NCI-H345 treated with DMSO at 0.1 percent for 48 hours (cell line): ENCODE results near the gene PRKX.
A peak's percentile ranks its signal among the peaks of the same experiment; 100 is the strongest.
"Not testable (repeated sequence)": the region's sequence is repeated elsewhere in the genome, so short reads cannot be mapped to it uniquely, and the experiment has no call there.

Experiments
- DNase-seq: peaks from one replicate; lab custom pipeline; 2025; ENCODE audit not compliant: unreplicated experiment; lab: John Stamatoyannopoulos, UW

Gene PRKX

DNA sequence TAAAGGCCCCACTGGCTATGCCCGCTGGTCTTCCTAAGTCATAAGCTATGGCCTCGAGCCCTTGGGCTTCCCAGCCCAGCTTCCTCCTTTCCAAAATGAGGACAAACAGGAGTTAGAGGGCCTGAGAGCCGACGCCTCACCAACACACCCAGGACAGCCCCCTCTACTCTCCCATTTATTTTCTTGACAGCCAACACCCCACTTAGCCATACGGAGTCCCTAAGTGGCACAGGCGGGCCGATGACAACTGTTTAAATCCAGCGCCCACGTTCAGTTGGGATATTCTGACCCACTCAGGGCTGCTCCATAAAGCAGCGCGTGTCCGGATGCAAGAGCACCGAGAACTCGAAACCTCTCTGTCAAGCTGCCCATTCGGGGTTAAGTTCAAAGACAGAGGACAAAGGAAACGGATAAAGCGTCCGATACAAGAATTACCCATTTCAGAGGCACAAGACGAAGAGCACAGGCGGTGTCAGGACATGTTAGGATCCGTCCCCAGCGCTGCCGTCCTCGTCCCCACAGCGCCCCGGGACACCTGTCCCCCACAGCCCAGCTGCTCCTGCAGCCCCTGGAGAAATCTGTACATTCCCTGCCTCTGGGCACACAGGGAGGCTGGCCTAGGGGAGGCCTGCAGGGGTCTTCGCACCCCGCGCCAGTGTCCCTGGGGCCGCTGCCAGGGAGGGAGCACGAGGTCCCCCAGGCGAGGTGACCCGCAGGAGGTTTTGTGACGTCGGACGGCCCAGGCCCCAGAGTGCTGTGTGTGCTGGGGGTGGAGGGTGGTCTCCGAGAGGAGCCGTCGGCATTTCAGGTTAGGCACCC, 1.2 kb downstream of the PRKX start:
- no peak for DNase-seq

DNA sequence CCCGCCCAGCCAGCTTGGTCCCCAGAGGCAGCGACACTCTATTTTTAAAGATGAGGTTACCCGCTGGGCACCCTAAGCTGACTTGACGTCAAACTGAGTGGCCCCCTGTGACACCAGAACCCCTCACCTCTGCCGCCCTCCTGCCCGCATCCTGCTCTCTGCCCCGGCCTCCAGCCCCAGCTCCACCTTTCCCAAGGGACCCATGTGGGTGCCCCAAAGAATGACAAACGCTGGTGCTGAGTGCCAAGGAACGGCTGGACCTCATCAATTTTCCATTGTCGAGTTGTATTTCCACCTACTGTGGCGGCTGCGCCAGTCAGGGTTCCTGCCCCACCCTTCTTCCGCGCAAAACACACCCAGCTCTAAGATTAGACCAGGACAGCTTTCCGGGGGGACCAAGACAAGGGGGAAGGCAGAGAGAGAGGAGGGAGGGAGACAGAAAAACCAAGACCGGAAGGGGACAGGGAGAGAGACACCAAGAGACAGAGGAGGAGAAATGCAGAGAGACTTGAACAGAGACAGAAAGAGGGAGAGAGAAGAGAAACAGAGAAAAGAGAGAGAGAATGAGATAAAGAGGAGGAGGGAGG, 2.0 kb downstream of the PRKX start:
- no peak for DNase-seq

DNA sequence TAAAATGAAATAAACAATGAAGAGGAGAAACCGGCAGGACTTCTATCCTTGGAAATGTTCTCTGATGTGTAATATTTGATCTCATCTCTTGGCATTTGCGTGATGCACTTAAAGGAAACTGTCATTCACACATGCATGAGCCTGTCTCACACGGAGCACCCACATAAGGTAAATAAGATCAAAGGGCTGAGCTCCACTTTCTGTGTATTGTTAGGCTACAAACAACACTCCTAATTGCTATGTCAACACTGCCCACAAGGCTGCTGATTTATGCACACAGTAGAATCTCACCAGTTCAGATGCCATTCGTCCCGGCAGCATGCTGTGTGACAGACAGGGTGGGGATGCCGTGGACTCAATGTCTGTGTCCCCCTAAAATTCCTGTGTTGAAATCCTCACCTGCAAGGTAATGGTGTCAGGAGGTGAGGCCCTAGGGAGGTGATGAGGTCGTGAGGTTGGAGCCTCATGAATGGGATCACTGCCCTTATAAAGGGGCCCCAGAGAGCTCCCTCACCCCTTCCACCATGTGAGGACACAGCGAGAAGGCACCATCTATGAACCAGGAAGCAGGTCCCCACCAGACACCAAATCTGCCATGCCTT, 5.7 kb downstream of the PRKX start:
- not testable (repeated sequence) for DNase-seq

DNA sequence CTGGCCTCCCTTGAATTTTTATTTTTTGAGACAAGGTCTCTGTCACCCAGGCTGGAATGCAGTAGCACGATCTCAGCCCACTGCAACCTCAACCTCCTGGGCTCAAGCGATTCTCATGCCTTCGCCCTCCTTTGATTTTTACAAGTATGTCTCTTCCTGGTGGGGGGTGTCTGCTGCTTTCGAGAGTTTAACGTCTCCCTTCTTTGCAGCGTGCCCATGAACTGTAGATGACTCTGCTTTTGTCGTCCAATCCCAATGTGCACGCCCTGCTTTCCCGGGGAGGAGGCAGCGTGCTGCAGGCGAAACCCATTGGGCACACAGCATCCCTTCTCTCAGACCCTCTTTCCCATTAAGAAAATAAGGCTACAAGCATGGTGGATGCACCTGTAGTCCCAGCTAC, 7.0 kb downstream of the PRKX start:
- DNase-seq, result no peak

DNA sequence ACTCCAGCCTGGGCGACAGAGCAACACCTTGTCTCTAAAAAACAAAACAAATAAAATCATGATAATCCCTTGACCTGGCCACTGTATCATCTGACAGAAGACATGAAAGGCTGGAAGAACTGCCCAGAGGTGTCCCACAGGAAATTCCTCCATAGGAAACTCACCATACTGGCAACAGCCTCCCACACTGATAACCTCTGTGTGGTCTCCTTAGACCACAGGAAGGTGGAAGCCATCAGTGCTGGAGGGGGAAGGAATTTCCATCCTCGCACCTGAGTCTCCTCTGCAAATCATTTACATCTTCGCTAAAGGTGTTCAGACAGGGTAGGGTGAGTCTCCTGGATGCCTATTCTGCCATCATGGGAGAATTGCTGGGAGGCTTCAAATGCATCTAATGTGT, 10.2 kb downstream of the PRKX start:
- not testable (repeated sequence) for DNase-seq

DNA sequence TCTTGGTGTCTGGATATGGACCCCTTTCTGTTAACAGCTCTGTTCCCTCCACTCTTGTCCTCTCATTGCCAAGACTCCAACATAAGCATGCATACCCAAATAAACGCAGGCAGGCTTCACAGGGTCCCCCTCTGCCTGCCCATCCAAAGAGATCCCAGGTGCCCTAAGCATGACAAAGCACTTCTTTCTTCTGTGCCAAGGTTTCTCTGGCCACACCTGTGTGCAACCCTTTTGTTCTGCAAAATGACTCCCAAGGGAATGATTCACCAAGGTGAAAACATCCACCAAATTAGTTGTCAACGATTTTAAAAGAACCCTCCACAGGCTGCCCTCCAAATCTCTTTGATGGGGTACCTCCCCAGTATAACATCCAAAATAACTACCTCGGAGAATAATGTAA, 11.4 kb downstream of the PRKX start:
- DNase-seq, result not testable (repeated sequence)

DNA sequence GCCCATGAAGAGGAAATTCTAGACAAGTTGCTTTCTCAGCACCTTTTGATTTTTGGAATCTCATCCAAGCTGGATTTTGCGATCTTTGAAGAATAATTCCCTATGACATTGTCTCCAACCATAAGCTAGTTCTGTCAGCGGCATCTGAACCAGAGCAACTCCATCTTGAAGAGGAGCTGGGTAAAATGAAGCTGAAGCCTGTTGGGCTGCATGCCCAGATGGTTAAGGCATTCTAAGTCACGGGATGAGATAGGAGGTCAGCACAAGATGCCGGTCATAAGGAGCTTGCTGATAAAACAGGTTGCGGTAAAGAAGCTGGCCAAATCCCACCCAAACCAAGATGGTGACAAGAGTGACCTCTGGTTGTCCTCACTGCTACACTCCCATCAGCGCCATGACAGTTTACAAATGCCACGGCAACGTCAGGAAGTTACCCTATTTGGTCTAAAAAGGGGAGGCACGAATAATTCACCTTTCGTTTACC, 12.0 kb downstream of the PRKX start:
- not testable (repeated sequence) for DNase-seq

DNA sequence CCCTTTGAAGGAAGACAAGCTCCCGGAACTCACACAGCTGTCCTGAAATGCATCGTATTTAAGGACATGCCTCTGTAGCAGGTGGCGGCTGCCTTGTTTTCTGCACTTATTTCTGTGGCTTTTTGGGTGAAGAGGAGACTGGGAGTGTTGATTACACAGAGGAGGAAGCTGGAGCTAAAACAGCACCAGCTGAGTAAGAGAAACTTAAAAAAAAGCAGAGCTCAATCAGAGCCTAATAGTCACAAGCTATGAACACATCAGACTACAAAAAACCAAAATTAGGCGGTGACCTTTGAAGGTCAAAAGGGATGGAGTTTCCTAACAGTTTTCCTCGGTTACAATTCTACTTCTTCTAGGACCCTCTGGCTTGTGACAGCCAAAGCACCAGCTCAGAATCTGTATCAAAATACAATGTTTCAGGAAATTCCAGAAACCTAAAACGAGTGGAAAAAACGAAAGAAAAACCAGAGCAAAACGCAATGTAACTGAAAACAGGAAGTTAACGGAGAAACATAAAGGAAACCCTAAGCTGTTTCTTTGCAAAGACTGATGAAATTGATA, 13.5 kb downstream of the PRKX start:
- no peak for DNase-seq

DNA sequence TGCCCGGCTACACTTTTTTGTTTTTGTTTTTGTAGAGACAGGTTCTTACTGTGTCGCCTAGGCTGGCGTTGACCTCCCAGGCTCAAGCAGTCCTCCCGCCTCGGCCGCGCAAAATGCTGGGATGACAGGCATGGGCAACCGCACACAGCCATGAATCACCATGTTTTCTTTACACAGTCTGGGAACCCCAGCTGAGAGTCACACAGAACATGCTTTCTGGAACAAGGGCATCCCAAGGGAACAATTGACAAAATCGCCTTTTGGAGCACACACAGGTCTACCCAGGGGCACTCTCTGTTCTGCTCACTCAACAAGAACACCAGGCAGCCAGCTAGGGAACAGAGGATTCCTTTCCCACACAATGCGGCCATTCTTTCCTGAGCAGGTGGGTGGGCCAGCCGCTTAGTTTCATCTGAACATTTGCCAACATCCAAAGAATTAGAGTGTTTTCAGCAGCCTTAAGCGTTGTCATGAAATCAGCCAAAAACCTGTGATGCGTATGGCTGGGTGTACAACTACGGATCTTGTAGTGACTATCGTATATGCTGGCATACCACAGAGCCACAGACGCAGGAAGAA, 15.7 kb downstream of the PRKX start:
- DNase-seq, result peak; percentile 92

DNA sequence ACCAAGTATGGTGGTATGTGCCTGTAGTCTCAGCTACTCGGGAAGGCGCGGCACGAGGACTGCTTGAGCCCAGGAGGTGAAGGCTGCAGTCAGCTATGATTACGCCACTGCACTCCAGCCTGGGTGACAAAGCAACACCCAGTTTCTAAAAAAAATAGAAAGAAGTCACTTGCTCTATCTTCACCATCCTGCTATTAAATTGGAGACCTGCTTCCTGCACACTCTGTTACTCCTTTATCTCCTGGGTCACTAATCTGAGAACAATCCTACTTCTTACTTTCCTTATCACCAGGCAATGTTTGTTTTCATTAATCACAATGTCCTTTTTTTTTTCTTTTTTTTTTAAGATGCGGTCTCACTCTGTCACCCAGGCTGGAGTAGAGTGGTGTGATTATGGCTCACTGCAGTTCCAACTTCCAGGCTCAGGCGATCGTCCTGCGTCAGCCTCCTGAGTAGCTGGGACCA, 16.2 kb downstream of the PRKX start:
- DNase-seq, result no peak

DNA sequence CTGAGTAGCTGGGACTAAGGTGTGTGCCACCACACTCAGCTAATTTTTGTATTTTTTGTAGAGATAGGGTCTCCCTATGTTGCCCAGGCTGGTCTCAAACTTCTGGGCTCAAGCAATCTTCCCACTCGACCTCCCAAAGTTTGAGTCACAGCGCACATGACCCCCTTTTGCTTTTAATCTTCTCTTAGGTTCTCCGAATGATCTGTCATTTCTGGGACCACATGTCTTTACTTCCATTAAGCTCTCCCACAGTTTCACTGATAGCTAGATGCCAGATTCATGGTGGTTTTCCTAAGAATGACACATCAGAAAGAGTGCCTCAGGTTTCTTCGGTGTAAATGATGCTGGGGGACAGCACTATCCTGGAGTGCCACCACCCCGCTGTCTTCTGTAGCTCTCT, 17.9 kb downstream of the PRKX start:
- no peak for DNase-seq

DNA sequence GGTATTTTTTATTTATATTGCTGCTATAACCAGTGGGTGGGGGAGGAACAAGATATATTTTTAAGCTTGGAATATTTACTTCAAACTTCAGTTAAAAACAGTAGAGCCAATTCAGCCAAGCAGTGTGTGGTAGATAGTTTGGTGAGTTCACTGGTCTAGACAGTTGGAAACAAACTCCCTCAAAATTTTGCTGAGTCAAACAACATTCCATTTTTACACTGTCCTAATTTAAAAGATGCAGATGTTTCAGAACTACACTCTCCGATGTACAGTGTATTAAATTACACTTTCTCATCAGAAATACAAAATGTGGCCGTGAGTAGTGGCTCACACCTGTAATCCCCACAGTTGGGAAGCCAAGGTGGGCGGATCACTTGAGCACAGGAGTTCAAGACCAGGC, 23.3 kb downstream of the PRKX start:
- DNase-seq, result no peak

DNA sequence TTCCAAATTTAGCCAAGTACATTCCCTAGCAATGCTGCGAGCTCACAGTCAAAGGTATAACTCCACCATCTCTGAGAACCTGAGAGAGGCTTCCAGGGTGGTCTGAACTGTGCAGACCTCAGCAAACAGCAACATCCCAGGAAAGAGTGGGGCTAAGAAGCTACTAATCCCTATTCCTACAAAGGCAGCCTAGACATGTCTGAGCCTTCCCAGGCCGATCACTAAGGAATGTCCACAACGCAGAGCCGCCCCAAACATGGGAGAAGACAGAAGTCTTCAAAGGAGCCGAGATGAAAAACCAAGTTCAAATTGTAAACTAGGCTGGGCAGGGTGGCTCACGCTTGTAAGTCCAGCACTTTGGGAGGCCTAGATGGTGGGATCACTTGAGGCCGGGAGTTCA, 30.2 kb downstream of the PRKX start:
- not testable (repeated sequence) for DNase-seq

DNA sequence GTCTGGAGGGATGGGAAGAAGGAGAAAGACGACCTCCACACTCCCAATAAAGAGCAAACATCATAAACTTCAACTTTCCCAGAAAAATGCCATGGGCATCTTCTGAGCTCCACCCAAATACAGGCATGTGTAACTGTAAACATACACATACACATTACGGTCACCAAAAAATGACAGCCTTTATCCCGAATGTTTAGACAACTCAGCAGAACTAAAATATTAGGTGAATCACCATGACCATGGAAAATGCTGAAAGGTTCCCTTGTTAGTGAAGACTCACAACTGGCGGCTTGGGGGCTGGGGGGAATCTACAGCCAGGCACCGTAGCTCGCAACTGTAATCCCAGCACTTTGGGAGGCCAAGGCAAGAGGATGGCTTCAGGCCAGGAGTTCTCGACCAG, 33.0 kb downstream of the PRKX start:
- no peak for DNase-seq

DNA sequence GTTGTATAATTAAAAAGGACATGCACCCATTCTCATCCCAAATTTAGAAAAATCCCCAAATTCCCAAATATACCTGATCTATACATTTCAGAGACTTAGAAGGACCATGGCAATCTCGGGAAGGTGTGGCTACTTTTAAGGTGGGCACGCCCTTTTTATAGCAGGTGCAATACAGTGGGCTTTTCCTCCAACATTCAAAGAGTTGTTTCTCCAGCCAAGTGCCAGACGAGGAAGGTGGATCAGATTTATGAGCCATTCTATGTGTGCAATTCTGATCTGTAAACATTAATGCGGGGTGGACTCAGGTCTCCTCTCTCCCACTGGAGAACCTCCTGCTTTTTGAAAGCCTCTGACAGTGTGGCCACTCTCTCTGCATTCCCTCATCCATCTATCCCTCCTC, 33.8 kb downstream of the PRKX start:
- no peak for DNase-seq

DNA sequence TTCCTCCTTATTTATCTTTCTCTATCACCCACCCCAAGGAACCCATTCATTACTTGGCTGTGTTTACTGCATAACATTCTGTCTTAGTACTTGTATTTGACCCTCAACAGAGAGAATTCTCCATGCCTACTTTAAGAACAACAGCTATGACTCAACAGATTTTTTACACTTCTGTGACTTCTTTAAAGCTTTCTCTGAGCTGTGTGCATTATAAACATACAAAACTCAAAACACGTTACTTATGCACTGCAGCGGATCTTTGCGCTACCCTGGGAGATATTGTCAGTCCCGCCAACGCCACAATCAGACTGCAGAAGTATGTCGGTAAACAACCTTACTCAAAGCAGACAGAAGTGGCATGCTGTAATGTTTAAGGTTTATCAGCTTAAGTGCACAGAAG, 35.1 kb downstream of the PRKX start:
- no peak for DNase-seq

DNA sequence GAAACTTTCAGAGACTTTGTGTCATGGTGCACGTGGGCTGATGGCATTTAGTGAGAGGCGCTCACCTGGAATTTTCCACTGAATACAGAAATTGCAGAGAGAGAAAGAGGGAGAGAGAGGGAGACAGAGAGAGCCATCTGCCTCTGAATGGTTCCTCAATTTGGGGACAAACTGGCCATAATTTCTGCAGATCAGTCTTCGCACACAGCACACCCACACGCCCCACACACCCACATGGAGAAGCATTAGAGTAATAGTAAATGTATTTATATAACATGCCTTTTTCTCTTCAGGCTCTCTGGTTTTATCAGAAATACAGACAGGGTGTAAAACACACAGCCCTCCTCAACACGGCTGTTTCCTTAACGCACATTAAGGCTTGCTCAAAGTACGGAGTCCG, 38.6 kb downstream of the PRKX start:
- no peak for DNase-seq

DNA sequence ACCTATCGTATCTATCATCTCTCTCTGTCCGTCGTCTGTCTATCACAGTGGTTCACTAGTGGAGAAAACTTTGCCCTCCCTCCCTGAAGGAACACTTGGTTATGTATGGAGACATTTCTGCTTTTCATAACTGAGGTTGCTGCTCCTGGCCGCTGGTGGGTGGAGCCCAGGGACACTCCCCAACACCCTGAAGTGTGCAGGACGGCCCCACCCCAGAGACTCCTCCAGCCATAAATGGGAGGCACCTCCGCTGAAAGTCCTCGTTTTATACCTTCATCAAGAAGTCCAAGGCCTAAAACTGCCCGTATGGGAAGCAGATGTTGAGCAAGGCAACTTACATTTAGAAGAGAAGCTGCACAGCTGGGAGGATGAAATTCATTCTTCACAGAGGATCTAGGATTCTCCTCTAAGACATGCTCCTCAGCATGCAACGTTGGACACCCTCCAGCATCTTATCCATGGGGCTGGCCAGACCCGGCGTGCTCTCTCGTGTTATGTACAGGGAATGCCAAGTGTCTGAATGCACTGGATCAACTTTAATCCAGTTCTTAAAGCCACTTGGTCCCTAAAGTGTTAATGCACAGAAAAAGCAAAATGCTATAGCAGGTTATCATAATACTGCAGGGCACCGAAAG, 43.5 kb downstream of the PRKX start:
- no peak for DNase-seq

DNA sequence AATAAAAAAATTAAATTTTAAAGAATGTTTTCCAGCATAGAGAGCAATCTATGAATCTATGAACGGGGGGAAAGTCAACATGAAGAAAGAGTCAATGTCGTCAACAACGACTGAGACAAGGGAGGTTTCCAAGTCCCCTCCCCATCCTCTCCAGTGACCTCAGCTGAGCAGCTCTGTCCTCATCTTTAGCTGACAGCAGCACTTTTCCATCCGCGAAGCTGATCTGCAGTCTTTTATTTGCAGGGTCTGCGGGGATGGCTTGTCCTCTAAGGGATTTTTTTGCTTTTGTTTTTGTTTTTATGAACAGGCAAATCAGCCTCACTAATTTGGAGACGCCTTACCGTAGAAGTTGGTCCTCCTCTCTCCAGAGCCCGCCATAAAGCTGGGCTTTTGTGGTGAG, 46.5 kb downstream of the PRKX start:
- no peak for DNase-seq

DNA sequence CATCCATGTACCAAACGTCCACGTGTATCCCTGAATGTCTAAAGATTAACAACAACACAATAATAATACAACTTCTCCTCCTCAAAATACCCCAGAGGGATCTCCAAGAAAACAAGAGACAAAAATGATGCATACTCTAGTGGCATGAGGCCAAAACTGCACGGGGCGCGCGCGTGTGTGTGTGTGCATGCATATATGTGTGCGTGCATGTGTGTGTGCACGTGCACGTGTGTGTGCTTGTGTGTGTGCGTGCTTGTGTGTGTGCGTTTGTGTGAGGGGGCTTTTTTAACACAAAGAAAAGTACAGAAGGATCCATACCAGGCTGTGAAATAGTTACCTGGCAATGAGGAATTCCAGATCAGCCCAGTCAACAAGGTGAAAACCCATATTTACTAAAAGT, 48.5 kb downstream of the PRKX start:
- no peak for DNase-seq
